Keratinocyte (primary cell): ENCODE data around the gene AGPS. TPM values are rescaled to one million over a fixed set of nuclear protein-coding genes. Genes with fewer than 3 reads are reported as not detected.

Experiments used
- DNase-seq: peaks from one replicate; pipeline ENCODE4 v3.0.0-alpha.2; 2011; ENCODE audit warnings: low read depth, missing footprints, low spot score
- FAIRE-seq: peaks from 2 replicates; lab custom pipeline; 2011; peaks lifted over from hg19 to GRCh38; lab: Jason Lieb, UNC
- H2AFZ ChIP-seq: 2 replicates; pipeline ENCODE4 v1.6.0; 2012; ENCODE audit warnings: low read length, control low read depth, inconsistent platforms; ENCODE audit not compliant: control insufficient read depth
- H3K27ac ChIP-seq: 2 replicates; pipeline ENCODE4 v1.5.1; 2011; ENCODE audit warnings: low read length; ENCODE audit not compliant: control insufficient read depth, insufficient read depth
- H3K27me3 ChIP-seq: 3 replicates; pipeline ENCODE4 v1.6.0; 2011; ENCODE audit warnings: low read length; ENCODE audit not compliant: control insufficient read depth, insufficient read depth; ENCODE audit errors: extremely low read depth
- H3K36me3 ChIP-seq, 2 experiments: 2 replicates in 1 of 2; 3 replicates in 1 of 2; pipeline ENCODE4 v1.5.1; 2011; ENCODE audit warnings: low read length in 2 of 2, mild to moderate bottlenecking in 1 of 2; ENCODE audit not compliant: control insufficient read depth in 2 of 2, insufficient read depth in 2 of 2; ENCODE audit errors: extremely low read depth in 1 of 2
- H3K4me1 ChIP-seq: 3 replicates; pipeline ENCODE4 v1.5.1; 2011; ENCODE audit warnings: low read length; ENCODE audit not compliant: control insufficient read depth, insufficient read depth; ENCODE audit errors: extremely low read depth
- H3K4me2 ChIP-seq: 3 replicates; pipeline ENCODE4 v1.6.0; 2011; ENCODE audit warnings: low read depth, low read length; ENCODE audit not compliant: control insufficient read depth, insufficient read depth; ENCODE audit errors: extremely low read depth
- H3K4me3 ChIP-seq, 3 experiments: fragments of 200-600 bp in 1 of 3; sonication (generic) in 1 of 3; 2 replicates in 2 of 3; 3 replicates in 1 of 3; pipeline ENCODE4 v1.5.1; 2011 to 2016; ENCODE audit warnings: low read length in 3 of 3, mild to moderate bottlenecking in 3 of 3, control low read depth in 2 of 3, inconsistent platforms in 1 of 3, low read depth in 1 of 3, mixed read lengths in 1 of 3, mixed run types in 1 of 3, moderate library complexity in 1 of 3; ENCODE audit not compliant: control insufficient read depth in 2 of 3, insufficient read depth in 2 of 3; ENCODE audit errors: extremely low read depth in 1 of 3
- H3K79me2 ChIP-seq: 2 replicates; pipeline ENCODE4 v1.6.0; 2012; ENCODE audit warnings: low read length; ENCODE audit not compliant: control insufficient read depth, insufficient read depth
- H3K9ac ChIP-seq: 3 replicates; pipeline ENCODE4 v1.6.0; 2011; ENCODE audit warnings: low read length; ENCODE audit not compliant: control insufficient read depth, insufficient read depth; ENCODE audit errors: extremely low read depth
- H3K9me1 ChIP-seq: 3 replicates; pipeline ENCODE4 v1.6.0; 2011; ENCODE audit warnings: low read length; ENCODE audit not compliant: control insufficient read depth, insufficient read depth; ENCODE audit errors: extremely low read depth
- H3K9me3 ChIP-seq: 2 replicates; pipeline ENCODE4 v1.5.1; 2012; ENCODE audit warnings: low read depth, low read length; ENCODE audit not compliant: control insufficient read depth
- H4K20me1 ChIP-seq: 3 replicates; pipeline ENCODE4 v1.6.0; 2011; ENCODE audit warnings: low read length; ENCODE audit not compliant: control insufficient read depth, insufficient read depth; ENCODE audit errors: extremely low read depth
- CTCF ChIP-seq, 3 experiments: IDR thresholded peaks in 1 of 3; conservative IDR thresholded peaks in 1 of 3; optimal IDR thresholded peaks in 1 of 3; 2 replicates in 2 of 3; 3 replicates in 1 of 3; pipeline versions ENCODE3 to v1.5.1; 2011; ENCODE audit warnings: low read length in 3 of 3, mild to moderate bottlenecking in 3 of 3, moderate library complexity in 2 of 3, control low read depth in 1 of 3, inconsistent platforms in 1 of 3; ENCODE audit not compliant: insufficient read depth in 2 of 3; ENCODE audit errors: extremely low read depth in 1 of 3
- EZH2 ChIP-seq: IDR thresholded peaks from one replicate; pipeline ENCODE4 v1.6.1; 2012; ENCODE audit warnings: inconsistent platforms, mild to moderate bottlenecking, low read length, moderate library complexity
- dilution Hi-C: fragments of 300-500 bp; cut with MboI; formaldehyde crosslinking; loops from one replicate; pipeline ENCODE4 v1.7.0; 2020; ENCODE audit warnings: low sequenced_read_pairs; ENCODE audit not compliant: extremely low pct_ligation_motif_present
- polyA plus RNA-seq, 5 experiments: library from polyadenylated mRNA; depleted of rRNA in 3 of 5; stranded (reverse) in 3 of 5; stranded (forward) in 1 of 5; unstranded in 1 of 5; fragments of >200 nt; gene quantifications; 1 replicate in 1 of 5; 2 replicates in 3 of 5; 3 replicates in 1 of 5; pipeline versions ENCODE4 v1.2.1 to v1.2.3, GENCODE V29; 2011 to 2012; ENCODE audit warnings: missing spikeins in 2 of 5, low read depth in 1 of 5, low replicate concordance in 1 of 5
- small RNA-seq, 3 experiments: library from RNA; depleted of rRNA; stranded (forward); fragments of <200 nt; gene quantifications; one replicate each; pipeline ENCODE3, GENCODE V24; 2012; ENCODE audit warnings: low read depth in 3 of 3, low replicate concordance in 1 of 3; ENCODE audit not compliant: insufficient read length in 3 of 3

The AGPS gene
- polyA plus RNA-seq, 1 donor (not counting 4 experiments of a cell fraction or from before 2014, with no cell fraction given), result 28.0 TPM

DNA sequence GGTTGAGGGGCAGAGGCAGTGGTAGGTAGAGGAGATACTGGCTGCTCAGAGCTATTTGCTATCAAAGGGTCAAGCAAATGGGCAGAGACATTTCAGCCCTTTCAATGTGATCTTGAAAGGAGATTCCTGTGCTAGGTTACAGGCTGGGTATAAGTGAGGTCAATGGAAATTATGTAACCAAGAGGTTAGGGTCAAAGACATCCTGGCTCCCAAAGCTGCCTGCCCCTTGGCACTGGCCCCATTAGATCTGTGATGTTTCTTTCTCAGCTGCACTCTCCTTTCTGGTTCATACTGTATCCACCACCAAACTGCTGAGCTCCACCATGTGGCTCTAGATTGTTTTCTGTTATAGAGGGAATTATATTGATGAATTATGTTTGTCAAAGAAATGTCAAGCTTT is 200.4 kb downstream of the AGPS start:
- H3K36me3 ChIP-seq, result no peaks in the 10 kb centered on the region
- no peaks in the 10 kb centered on the region for H4K20me1 ChIP-seq
- no peaks in the 10 kb centered on the region for H3K4me1 ChIP-seq
- TF ChIP-seq EZH2 (no peak), CTCF (optimal IDR thresholded peaks at IDR 0.05 in 1 of 3, IDR thresholded peaks at IDR 0.05 in 1 of 3, conservative IDR thresholded peaks at IDR 0.05 in 1 of 3; ENCODE audit: extremely low read depth in 1 of 3, insufficient read depth in 2 of 3, low read length in 3 of 3) (no peak)
- H3K9ac ChIP-seq, result no peak overlapping the region
- no peak for DNase-seq
- no peak for FAIRE-seq
- H3K27ac ChIP-seq, result no peak overlapping the region
- no peak overlapping the region for H2AFZ ChIP-seq
- H3K27me3 ChIP-seq, result no peaks in the 10 kb centered on the region
- H3K9me1 ChIP-seq, result no peaks in the 10 kb centered on the region
- H3K79me2 ChIP-seq, result no peaks in the 10 kb centered on the region
- dilution Hi-C loops, result no loop called here
- H3K9me3 ChIP-seq, result no peaks in the 10 kb centered on the region
- no peak overlapping the region for H3K4me2 ChIP-seq
- no peak overlapping the region for H3K4me3 ChIP-seq

- H3K27ac ChIP-seq, result no peak overlapping the region
Observed at GRCh38 chr2:177593402-177593801, 200.8 kb downstream of the AGPS start.

More at GRCh38 chr2:177593402-177593801, 200.8 kb downstream of the AGPS start:
- no peak overlapping the region for H3K4me3 ChIP-seq
- no peaks in the 10 kb centered on the region for H4K20me1 ChIP-seq
- H3K27me3 ChIP-seq, result no peaks in the 10 kb centered on the region
- H3K9ac ChIP-seq, result no peak overlapping the region
- H3K4me1 ChIP-seq, result no peaks in the 10 kb centered on the region
- no peak overlapping the region for H2AFZ ChIP-seq
- DNase-seq (no peak), FAIRE-seq (no peak)
- dilution Hi-C loops, result no loop called here
- H3K4me2 ChIP-seq, result no peak overlapping the region
- no peaks in the 10 kb centered on the region for H3K79me2 ChIP-seq
- no peaks in the 10 kb centered on the region for H3K9me1 ChIP-seq
- no peak for TF ChIP-seq CTCF (optimal IDR thresholded peaks at IDR 0.05 in 1 of 3, IDR thresholded peaks at IDR 0.05 in 1 of 3, conservative IDR thresholded peaks at IDR 0.05 in 1 of 3; ENCODE audit: extremely low read depth in 1 of 3, insufficient read depth in 2 of 3, low read length in 3 of 3)
- TF ChIP-seq EZH2, result no peak
- no peaks in the 10 kb centered on the region for H3K36me3 ChIP-seq
- H3K9me3 ChIP-seq, result no peaks in the 10 kb centered on the region

Small RNA genes lying within 50 kb of the gene (small RNA-seq; reads per million reads assigned to genes)
- gene RF01210, result 0 reads per million in 3 experiments

Other genes starting within 250 kb of the AGPS start
- 53.1 to 178 TPM (median 74.6 TPM) in 3 replicates for gene HNRNPA3, start 180.0 kb upstream of the AGPS start, polyA plus RNA-seq
- gene NFE2L2, start 128.0 kb upstream of the AGPS start, polyA plus RNA-seq, result 148 to 209 TPM (median 177 TPM) in 3 replicates